GM12878 (cell line): Measurements from ENCODE around the gene BCAT1. TPM values are rescaled to one million over a fixed set of nuclear protein-coding genes. Genes with fewer than 3 reads are reported as not detected.

Experiments used
- BMI1 ChIP-seq: fragments of 450-650 bp; IDR thresholded peaks from 2 replicates; pipeline ENCODE4 v1.6.1; 2016; ENCODE audit warnings: mild to moderate bottlenecking, moderate library complexity, borderline replicate concordance
- EED ChIP-seq: sonication (generic); IDR thresholded peaks from 2 replicates; pipeline ENCODE4 v1.6.1; 2016; ENCODE audit warnings: antibody characterized with exemption, low read depth
- FOS ChIP-seq: IDR thresholded peaks from 3 replicates; pipeline ENCODE4 v1.6.1; 2011; ENCODE audit warnings: borderline replicate concordance; ENCODE audit not compliant: insufficient read length; ENCODE audit errors: extremely low read depth
- FOXM1 ChIP-seq: IDR thresholded peaks from 2 replicates; pipeline ENCODE4 v1.6.1; 2012; ENCODE audit warnings: low read depth, mild to moderate bottlenecking, inconsistent platforms, low read length, moderate library complexity
- HDGF ChIP-seq: fragments of 450-650 bp; IDR thresholded peaks from 2 replicates; pipeline ENCODE4 v1.6.1; 2016; ENCODE audit warnings: antibody characterized with exemption
- IKZF2 ChIP-seq, 2 experiments: fragments of 450-650 bp; IDR thresholded peaks; 2 replicates each; pipeline ENCODE4 v1.6.1; 2017; ENCODE audit warnings: mild to moderate bottlenecking in 2 of 2, moderate library complexity in 2 of 2
- JUND ChIP-seq: IDR thresholded peaks from 2 replicates; pipeline ENCODE4 v1.6.1; 2012; ENCODE audit warnings: low read depth, mild to moderate bottlenecking, low read length, improper control_type of control experiment, moderate library complexity
- KAT2A ChIP-seq: conservative IDR thresholded peaks from 2 replicates; pipeline ENCODE4 v1.6.1; 2011; ENCODE audit warnings: low read depth, low read length; ENCODE audit not compliant: control insufficient read depth
- MTA2 ChIP-seq: fragments of 450-650 bp; IDR thresholded peaks from 2 replicates; pipeline ENCODE4 v1.6.1; 2016; ENCODE audit warnings: low read depth, mild to moderate bottlenecking, moderate library complexity
- MYC ChIP-seq: IDR thresholded peaks from 2 replicates; pipeline ENCODE4 v1.6.1; 2011; ENCODE audit warnings: mild to moderate bottlenecking, low read length, moderate library complexity, inconsistent platforms; ENCODE audit not compliant: insufficient read depth, insufficient replicate concordance, insufficient read length, severe bottlenecking
- RUNX3 ChIP-seq: IDR thresholded peaks from 2 replicates; pipeline ENCODE4 v1.6.1; 2012; ENCODE audit warnings: low read length, inconsistent platforms
- SREBF1 ChIP-seq: IDR thresholded peaks from 2 replicates; pipeline ENCODE4 v1.6.1; 2012; ENCODE audit warnings: mild to moderate bottlenecking, low read length
- STAT1 ChIP-seq: fragments of 450-650 bp; conservative IDR thresholded peaks from 2 replicates; pipeline ENCODE4 v1.6.1; 2014; ENCODE audit warnings: antibody characterized with exemption, mild to moderate bottlenecking
- TBL1XR1 ChIP-seq: IDR thresholded peaks from 2 replicates; pipeline ENCODE4 v1.6.1; 2012; ENCODE audit warnings: low read depth, low read length, improper control_type of control experiment
- TCF7 ChIP-seq: IDR thresholded peaks from 2 replicates; pipeline ENCODE4 v1.6.1; 2014; ENCODE audit warnings: antibody characterized with exemption, borderline replicate concordance
- polyA plus RNA-seq, 11 experiments: library from polyadenylated mRNA; depleted of rRNA in 4 of 11; unstranded in 6 of 11; stranded (reverse) in 5 of 11; fragments of >200 nt; fragmentation: Nextera tagmentation in 4 of 11; fragmentation: Illumina TruSeq in 1 of 11; extraction: Ambion mirVana in 4 of 11; extraction: Trizol in 1 of 11; gene quantifications; 1 replicate in 1 of 11; 2 replicates in 10 of 11; pipeline versions ENCODE4 v1.2.1 to v1.2.3, GENCODE V29; 2011 to 2016; ENCODE audit warnings: inconsistent platforms in 2 of 11, missing spikeins in 2 of 11, low read depth in 1 of 11
- total RNA-seq, 4 experiments: library from RNA; depleted of rRNA in 3 of 4; stranded (reverse); fragments of >200 nt in 3 of 4; fragmentation: Illumina TruSeq in 1 of 4; extraction: Trizol in 1 of 4; gene quantifications; 2 replicates each; pipeline versions ENCODE4 v1.2.1 to v1.2.3, GENCODE V29; 2013 to 2021
- TF ChIP-seq, protein P1 (sequence below): IDR thresholded peaks from 2 replicates; pipeline ENCODE4 v1.6.1; 2012; ENCODE audit warnings: low read depth, low read length, improper control_type of control experiment
- TF ChIP-seq, protein P2 (sequence below): IDR thresholded peaks from 2 replicates; pipeline ENCODE4 v1.6.1; 2012; ENCODE audit warnings: low read length, inconsistent platforms
- TF ChIP-seq, protein P3 (sequence below): fragments of 450-650 bp; IDR thresholded peaks from 2 replicates; pipeline ENCODE4 v1.6.1; 2017; ENCODE audit warnings: mild to moderate bottlenecking, moderate library complexity
- TF ChIP-seq, protein P4 (sequence below): fragments of 450-650 bp; formaldehyde crosslinking; IDR thresholded peaks from 2 replicates; pipeline ENCODE4 v1.4.0; 2020; ENCODE audit warnings: mild to moderate bottlenecking, moderate library complexity

The BCAT1 gene
- total and polyA plus RNA-seq, 10 of the 15 experiments (the other 5 are each of a cell fraction or from before 2014, with no cell fraction given): 26.2 to 187 (median 81.9) TPM

DNA sequence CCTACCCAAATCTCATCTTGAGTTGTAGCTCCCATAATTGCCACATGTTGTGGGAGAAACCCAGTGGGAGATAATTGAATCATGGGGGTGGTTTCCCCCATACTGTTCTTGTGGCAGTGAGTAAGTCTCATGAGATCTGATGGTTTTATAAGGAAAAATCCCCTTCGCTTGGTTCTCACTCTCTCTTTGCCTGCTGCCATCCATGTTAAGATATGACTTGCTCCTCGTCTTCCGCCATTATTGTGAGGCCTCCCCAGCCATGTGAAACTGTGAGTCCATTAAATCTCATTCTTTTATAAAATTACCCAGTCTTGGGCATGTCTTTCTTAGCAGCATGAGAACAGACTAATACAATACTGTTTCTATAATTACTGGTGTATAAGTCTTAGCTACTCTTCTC, 6.5 kb upstream of the BCAT1 start (continued):
- TF ChIP-seq RUNX3 (peak; percentile 75), FOXM1 (peak; percentile 63; the same call in 1 of the 2 replicates), IKZF2 (IDR thresholded peaks at IDR 0.05) (peak; percentile 80 to 83), FOS (no peak), MTA2 (peak; percentile 79), HDGF (no peak), BMI1 (no peak), SREBF1 (no peak), MYC (no peak), TBL1XR1 (no peak), STAT1 (no peak), JUND (no peak), KAT2A (no peak), EED (peak; percentile 74), TCF7 (no peak)
- TF ChIP-seq, protein P1, sequence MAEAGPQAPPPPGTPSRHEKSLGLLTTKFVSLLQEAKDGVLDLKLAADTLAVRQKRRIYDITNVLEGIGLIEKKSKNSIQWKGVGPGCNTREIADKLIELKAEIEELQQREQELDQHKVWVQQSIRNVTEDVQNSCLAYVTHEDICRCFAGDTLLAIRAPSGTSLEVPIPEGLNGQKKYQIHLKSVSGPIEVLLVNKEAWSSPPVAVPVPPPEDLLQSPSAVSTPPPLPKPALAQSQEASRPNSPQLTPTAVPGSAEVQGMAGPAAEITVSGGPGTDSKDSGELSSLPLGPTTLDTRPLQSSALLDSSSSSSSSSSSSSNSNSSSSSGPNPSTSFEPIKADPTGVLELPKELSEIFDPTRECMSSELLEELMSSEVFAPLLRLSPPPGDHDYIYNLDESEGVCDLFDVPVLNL: no peak
- TF ChIP-seq, protein P2, sequence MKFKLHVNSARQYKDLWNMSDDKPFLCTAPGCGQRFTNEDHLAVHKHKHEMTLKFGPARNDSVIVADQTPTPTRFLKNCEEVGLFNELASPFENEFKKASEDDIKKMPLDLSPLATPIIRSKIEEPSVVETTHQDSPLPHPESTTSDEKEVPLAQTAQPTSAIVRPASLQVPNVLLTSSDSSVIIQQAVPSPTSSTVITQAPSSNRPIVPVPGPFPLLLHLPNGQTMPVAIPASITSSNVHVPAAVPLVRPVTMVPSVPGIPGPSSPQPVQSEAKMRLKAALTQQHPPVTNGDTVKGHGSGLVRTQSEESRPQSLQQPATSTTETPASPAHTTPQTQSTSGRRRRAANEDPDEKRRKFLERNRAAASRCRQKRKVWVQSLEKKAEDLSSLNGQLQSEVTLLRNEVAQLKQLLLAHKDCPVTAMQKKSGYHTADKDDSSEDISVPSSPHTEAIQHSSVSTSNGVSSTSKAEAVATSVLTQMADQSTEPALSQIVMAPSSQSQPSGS: peak; percentile 70
- TF ChIP-seq, protein P3, sequence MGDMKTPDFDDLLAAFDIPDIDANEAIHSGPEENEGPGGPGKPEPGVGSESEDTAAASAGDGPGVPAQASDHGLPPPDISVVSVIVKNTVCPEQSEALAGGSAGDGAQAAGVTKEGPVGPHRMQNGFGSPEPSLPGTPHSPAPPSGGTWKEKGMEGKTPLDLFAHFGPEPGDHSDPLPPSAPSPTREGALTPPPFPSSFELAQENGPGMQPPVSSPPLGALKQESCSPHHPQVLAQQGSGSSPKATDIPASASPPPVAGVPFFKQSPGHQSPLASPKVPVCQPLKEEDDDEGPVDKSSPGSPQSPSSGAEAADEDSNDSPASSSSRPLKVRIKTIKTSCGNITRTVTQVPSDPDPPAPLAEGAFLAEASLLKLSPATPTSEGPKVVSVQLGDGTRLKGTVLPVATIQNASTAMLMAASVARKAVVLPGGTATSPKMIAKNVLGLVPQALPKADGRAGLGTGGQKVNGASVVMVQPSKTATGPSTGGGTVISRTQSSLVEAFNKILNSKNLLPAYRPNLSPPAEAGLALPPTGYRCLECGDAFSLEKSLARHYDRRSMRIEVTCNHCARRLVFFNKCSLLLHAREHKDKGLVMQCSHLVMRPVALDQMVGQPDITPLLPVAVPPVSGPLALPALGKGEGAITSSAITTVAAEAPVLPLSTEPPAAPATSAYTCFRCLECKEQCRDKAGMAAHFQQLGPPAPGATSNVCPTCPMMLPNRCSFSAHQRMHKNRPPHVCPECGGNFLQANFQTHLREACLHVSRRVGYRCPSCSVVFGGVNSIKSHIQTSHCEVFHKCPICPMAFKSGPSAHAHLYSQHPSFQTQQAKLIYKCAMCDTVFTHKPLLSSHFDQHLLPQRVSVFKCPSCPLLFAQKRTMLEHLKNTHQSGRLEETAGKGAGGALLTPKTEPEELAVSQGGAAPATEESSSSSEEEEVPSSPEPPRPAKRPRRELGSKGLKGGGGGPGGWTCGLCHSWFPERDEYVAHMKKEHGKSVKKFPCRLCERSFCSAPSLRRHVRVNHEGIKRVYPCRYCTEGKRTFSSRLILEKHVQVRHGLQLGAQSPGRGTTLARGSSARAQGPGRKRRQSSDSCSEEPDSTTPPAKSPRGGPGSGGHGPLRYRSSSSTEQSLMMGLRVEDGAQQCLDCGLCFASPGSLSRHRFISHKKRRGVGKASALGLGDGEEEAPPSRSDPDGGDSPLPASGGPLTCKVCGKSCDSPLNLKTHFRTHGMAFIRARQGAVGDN: peak; percentile 98
- TF ChIP-seq, protein P4, sequence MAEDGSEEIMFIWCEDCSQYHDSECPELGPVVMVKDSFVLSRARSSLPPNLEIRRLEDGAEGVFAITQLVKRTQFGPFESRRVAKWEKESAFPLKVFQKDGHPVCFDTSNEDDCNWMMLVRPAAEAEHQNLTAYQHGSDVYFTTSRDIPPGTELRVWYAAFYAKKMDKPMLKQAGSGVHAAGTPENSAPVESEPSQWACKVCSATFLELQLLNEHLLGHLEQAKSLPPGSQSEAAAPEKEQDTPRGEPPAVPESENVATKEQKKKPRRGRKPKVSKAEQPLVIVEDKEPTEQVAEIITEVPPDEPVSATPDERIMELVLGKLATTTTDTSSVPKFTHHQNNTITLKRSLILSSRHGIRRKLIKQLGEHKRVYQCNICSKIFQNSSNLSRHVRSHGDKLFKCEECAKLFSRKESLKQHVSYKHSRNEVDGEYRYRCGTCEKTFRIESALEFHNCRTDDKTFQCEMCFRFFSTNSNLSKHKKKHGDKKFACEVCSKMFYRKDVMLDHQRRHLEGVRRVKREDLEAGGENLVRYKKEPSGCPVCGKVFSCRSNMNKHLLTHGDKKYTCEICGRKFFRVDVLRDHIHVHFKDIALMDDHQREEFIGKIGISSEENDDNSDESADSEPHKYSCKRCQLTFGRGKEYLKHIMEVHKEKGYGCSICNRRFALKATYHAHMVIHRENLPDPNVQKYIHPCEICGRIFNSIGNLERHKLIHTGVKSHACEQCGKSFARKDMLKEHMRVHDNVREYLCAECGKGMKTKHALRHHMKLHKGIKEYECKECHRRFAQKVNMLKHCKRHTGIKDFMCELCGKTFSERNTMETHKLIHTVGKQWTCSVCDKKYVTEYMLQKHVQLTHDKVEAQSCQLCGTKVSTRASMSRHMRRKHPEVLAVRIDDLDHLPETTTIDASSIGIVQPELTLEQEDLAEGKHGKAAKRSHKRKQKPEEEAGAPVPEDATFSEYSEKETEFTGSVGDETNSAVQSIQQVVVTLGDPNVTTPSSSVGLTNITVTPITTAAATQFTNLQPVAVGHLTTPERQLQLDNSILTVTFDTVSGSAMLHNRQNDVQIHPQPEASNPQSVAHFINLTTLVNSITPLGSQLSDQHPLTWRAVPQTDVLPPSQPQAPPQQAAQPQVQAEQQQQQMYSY (CRISPR knock-in tag): no peak
